Testis (tissue), 3 donors: ENCODE measurements around the gene GABRD. TPM values are rescaled to one million over a fixed set of nuclear protein-coding genes. Genes with fewer than 3 reads are reported as not detected.

Source experiments
- DNase-seq: peaks from one replicate; pipeline ENCODE4 v3.0.0-alpha.2; 2019
- H3K27ac ChIP-seq, 2 donors: fragments of 200-600 bp; sonication (generic); one replicate each; pipeline ENCODE4 v1.5.1; 2019
- H3K27me3 ChIP-seq: fragments of 200-600 bp; sonication (generic); one replicate; pipeline ENCODE4 v1.5.1; 2019
- H3K36me3 ChIP-seq: fragments of 200-600 bp; sonication (generic); one replicate; pipeline ENCODE4 v1.5.1; 2017; ENCODE audit warnings: low read depth; ENCODE audit errors: missing control alignments
- H3K4me1 ChIP-seq: fragments of 200-600 bp; sonication (generic); one replicate; pipeline ENCODE4 v1.5.1; 2019
- H3K4me3 ChIP-seq, 2 donors: fragments of 200-600 bp; sonication (generic); one replicate each; pipeline ENCODE4 v1.5.1; 2017 to 2019
- H3K9me3 ChIP-seq: fragments of 200-600 bp; sonication (generic); one replicate; pipeline ENCODE4 v1.5.1; 2017
- CTCF ChIP-seq, 3 experiments: fragments of 450-650 bp in 2 of 3; fragments of 200-600 bp in 1 of 3; sonication (generic) in 1 of 3; IDR thresholded peaks; one replicate each; pipeline ENCODE4 v1.5.1; 2016 to 2019; ENCODE audit warnings: antibody characterized with exemption in 3 of 3, mild to moderate bottlenecking in 2 of 3, moderate library complexity in 1 of 3
- POLR2A ChIP-seq: fragments of 450-650 bp; IDR thresholded peaks from one replicate; pipeline ENCODE4 v1.6.1; 2017; ENCODE audit warnings: antibody characterized with exemption, mild to moderate bottlenecking, moderate library complexity
- WGBS, 2 donors: methylation state at CpG; one replicate each; pipeline ENCODE4 v1.1.5; 2018; 5-methylcytosine and 5-hydroxymethylcytosine counted together
- intact Hi-C: fragments of 100-400 bp; cut with DNase I; formaldehyde crosslinking; loops from one replicate; pipeline ENCODE4 v1.15.1; 2023; ENCODE audit warnings: low total_unique reads
- polyA plus RNA-seq: library from polyadenylated mRNA; stranded (reverse); fragments of 350-450 nt; fragmentation: Illumina TruSeq; extraction: RNeasy Lipid Tissue Mini Kit (QIAGEN cat#74804); gene quantifications from one replicate; pipeline ENCODE4 v1.2.3, GENCODE V29; 2014; ENCODE audit warnings: low read depth, low replicate concordance; ENCODE audit not compliant: insufficient read depth
- total RNA-seq, 2 donors: library from RNA; depleted of rRNA; stranded (reverse); fragments of >200 nt; gene quantifications; one replicate each; pipeline ENCODE4 v1.2.3, GENCODE V29; 2016

Gene GABRD
- total and polyA plus RNA-seq, 3 donors from 2014 or later: 7.8 to 18.1 (median 16.9) TPM

GRCh38 chr1:2078170-2078569, 59.0 kb downstream of the GABRD start:
- Histone ChIP-seq H3K27ac (no peak overlapping the region), H3K27me3 (no peaks in the 10 kb centered on the region), H3K36me3 (no peaks in the 10 kb centered on the region), H3K4me3 (no peak overlapping the region), H3K9me3 (no peaks in the 10 kb centered on the region), H3K4me1 (no peaks in the 10 kb centered on the region)
- DNase-seq: no peak
- no peak for TF ChIP-seq POLR2A
- TF ChIP-seq CTCF (IDR thresholded peaks at IDR 0.05): no peak
- intact Hi-C loops: no loop called here
- 96% methylated on average over 7 of the region's 7 CpGs for WGBS, 2 donors

DNA sequence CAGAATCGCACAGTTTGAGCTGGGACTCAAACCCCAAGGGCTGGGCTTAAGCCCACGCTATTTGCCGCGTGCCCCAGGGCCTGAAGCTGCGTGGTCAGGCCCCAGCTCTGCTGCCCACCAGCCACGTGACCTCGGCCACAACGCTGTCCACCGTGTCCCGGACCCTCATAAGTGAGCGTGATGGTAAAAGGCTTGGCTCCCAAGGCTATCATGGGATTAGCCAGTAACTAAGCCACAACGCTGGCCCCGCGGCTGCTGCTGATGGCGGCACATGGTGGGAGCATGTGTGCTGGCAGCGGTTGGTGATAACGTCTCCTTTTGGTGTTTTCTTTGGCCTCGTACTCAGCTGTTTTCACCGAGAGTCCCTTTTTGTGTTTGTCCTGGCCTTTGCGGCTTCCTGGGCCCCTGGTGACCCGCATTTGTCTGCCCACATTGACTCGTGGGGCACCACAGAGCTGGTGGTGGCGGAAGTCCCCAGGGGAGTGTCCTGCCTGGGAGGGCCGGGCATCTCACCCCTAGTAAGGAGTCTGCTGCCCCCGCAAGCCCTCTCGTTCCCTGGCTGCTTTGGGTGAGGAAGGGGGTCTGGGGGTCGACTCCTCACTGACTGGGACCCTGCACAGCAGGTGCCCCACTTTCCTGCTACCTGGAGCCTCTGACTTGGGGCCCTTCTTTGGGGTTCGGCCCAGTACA, 60.4 kb downstream of the GABRD start:
- no peaks in the 10 kb centered on the region for H3K36me3 ChIP-seq
- no peak for DNase-seq
- no peaks in the 10 kb centered on the region for H3K9me3 ChIP-seq
- WGBS, 2 donors: 93 to 96% methylated on average over 17 to 28 of the region's 28 CpGs
- H3K4me1 ChIP-seq: no peaks in the 10 kb centered on the region
- no peaks in the 10 kb centered on the region for H3K27me3 ChIP-seq
- no peak overlapping the region for H3K4me3 ChIP-seq
- TF ChIP-seq POLR2A: no peak
- TF ChIP-seq CTCF (IDR thresholded peaks at IDR 0.05): no peak
- no peak overlapping the region for H3K27ac ChIP-seq
- intact Hi-C loops: no loop called here

DNA sequence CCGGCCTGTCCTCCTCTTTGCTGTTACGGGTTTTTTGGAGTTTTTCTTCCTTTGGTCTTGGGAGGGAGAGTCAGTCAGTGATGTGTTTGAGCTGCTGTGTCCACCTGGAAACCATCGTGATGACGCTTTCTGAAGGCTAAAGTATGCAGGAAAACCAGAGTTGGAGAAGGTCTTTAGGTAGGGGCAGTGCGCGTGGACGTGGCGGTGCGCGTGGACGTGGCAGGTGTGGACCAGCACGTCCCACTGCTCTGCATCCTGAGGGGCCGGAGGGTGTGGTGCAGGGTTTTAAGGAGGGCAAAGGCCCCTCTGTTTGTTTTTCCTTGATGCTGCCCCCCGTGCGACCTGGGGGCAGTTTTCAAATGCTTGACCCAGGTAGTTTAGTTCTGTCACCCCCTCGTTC, 61.0 kb downstream of the GABRD start:
- WGBS, 2 donors: 91 to 94% methylated on average over 16 of the region's 16 CpGs
- H3K27me3 ChIP-seq: no peaks in the 10 kb centered on the region
- H3K27ac ChIP-seq: no peak overlapping the region
- H3K4me1 ChIP-seq: no peaks in the 10 kb centered on the region
- no peaks in the 10 kb centered on the region for H3K36me3 ChIP-seq
- no peak for TF ChIP-seq POLR2A
- no peak for TF ChIP-seq CTCF (IDR thresholded peaks at IDR 0.05)
- H3K9me3 ChIP-seq: no peaks in the 10 kb centered on the region
- no peak for DNase-seq
- intact Hi-C loops: no loop called here
- no peak overlapping the region for H3K4me3 ChIP-seq

Other genes with a start within 250 kb of the GABRD start
- gene NADK, start 240.9 kb upstream of the GABRD start, total RNA-seq: 100 to 1,000 TPM; 105 to 111 TPM
- gene NADK, start 240.9 kb upstream of the GABRD start, polyA plus RNA-seq: 74.9 TPM
- 100 to 1,000 TPM; 223 to 240 TPM for gene GNB1, start 128.3 kb upstream of the GABRD start, total RNA-seq
- 256 TPM for gene GNB1, start 128.3 kb upstream of the GABRD start, polyA plus RNA-seq
- gene CALML6, start 104.1 kb upstream of the GABRD start, total RNA-seq: 1 to 10 TPM; 1.2 to 2.1 TPM
- gene CALML6, start 104.1 kb upstream of the GABRD start, polyA plus RNA-seq: 0.96 TPM
- gene TMEM52, start 100.1 kb upstream of the GABRD start, total RNA-seq: 100 to 1,000 TPM in 1 of 2 donors, 10 to 100 TPM in 1; 74.0 to 143 TPM
- 40.8 TPM for gene TMEM52, start 100.1 kb upstream of the GABRD start, polyA plus RNA-seq
- 10 to 100 TPM; 16.4 to 25.5 TPM for gene CFAP74, start 15.6 kb upstream of the GABRD start, total RNA-seq
- 24.9 TPM for gene CFAP74, start 15.6 kb upstream of the GABRD start, polyA plus RNA-seq
- gene PRKCZ, start 31.1 kb downstream of the GABRD start, total RNA-seq: 100 to 1,000 TPM in 1 of 2 donors, 10 to 100 TPM in 1; 86.4 to 123 TPM
- gene PRKCZ, start 31.1 kb downstream of the GABRD start, polyA plus RNA-seq: 142 TPM
- 10 to 100 TPM; 65.5 to 72.0 TPM for gene FAAP20, start 175.4 kb downstream of the GABRD start, total RNA-seq
- 72.6 TPM for gene FAAP20, start 175.4 kb downstream of the GABRD start, polyA plus RNA-seq
- 10 to 100 TPM; 85.7 to 87.1 TPM for gene SKI, start 209.0 kb downstream of the GABRD start, total RNA-seq
- gene SKI, start 209.0 kb downstream of the GABRD start, polyA plus RNA-seq: 40.2 TPM